PC-9 (cell line): Measurements from ENCODE around the gene LRGUK.

Experiments used
- EZH2 ChIP-seq: fragments of 200-600 bp; sonication (generic); IDR thresholded peaks from 2 replicates; pipeline ENCODE4 v1.8.0; 2017; ENCODE audit warnings: antibody characterized with exemption, low read depth
- TF ChIP-seq, protein P1 (sequence below): fragments of 200-600 bp; sonication (generic); conservative IDR thresholded peaks from 2 replicates; pipeline ENCODE4 v1.6.1; 2017; ENCODE audit warnings: mixed run types, antibody characterized with exemption, mild to moderate bottlenecking, moderate library complexity

DNA sequence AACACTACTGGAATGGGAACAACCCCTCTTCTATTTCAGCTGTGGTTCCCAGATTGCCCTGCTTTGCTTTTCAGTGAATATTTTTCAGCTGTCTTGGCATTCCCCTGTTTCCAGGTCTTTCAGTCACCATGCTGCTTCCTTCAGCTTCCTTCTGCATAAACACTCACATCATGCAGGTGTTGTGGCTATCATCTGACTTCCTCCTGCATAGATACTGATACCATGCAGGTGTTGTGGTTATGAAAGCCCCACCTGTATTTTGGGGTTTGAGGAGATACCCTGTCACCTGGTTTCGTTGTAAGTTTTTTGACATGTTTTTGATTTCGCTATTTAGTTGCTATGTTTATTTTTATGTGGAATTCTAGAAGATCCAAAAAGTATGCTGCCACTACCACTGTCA lies 118.1 kb downstream of the LRGUK start:
- TF ChIP-seq, protein P1, sequence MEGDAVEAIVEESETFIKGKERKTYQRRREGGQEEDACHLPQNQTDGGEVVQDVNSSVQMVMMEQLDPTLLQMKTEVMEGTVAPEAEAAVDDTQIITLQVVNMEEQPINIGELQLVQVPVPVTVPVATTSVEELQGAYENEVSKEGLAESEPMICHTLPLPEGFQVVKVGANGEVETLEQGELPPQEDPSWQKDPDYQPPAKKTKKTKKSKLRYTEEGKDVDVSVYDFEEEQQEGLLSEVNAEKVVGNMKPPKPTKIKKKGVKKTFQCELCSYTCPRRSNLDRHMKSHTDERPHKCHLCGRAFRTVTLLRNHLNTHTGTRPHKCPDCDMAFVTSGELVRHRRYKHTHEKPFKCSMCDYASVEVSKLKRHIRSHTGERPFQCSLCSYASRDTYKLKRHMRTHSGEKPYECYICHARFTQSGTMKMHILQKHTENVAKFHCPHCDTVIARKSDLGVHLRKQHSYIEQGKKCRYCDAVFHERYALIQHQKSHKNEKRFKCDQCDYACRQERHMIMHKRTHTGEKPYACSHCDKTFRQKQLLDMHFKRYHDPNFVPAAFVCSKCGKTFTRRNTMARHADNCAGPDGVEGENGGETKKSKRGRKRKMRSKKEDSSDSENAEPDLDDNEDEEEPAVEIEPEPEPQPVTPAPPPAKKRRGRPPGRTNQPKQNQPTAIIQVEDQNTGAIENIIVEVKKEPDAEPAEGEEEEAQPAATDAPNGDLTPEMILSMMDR: no peak
- no peak for TF ChIP-seq EZH2
